GM19035 (cell line): ENCODE results near the gene SMPD4.
"Not testable (repeated sequence)": the region's sequence is repeated elsewhere in the genome, so short reads cannot be mapped to it uniquely, and the experiment has no call there.

Source experiments
- ATAC-seq: cut with Tn5 transposase; IDR thresholded peaks from one replicate; pipeline ENCODE4 v1.9.1; 2021; ENCODE audit not compliant: unreplicated experiment

Gene SMPD4

GRCh38 chr2:130187268-130187667 lies 5.9 kb upstream of the SMPD4 start:
- ATAC-seq: no peak

DNA sequence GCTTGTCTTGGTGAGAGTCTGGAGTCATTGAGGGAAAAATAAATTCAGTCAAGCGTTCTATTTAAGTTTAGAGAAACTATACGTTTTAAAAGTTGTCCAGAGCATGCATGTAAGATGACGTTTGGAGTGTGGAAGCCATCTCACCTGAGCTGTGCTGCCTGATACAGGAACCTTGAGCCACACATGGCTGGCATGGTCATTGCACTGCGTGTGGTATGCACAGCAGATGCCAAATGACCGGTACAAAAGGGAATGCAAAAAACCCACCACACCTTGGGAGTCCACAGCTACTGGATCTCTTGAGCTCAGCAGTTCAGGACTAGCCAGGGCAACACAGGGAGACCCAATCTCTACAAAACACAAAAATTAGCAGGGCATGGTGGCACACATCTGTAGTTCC lies 5.0 kb upstream of the SMPD4 start:
- no peak for ATAC-seq

- ATAC-seq: no peak
Measured at GRCh38 chr2:130185896-130186295, 4.5 kb upstream of the SMPD4 start.

- ATAC-seq: no peak
Measured at GRCh38 chr2:130185436-130185835, 4.0 kb upstream of the SMPD4 start.

- ATAC-seq: no peak
Measured at GRCh38 chr2:130183512-130184373, 2.3 kb upstream of the SMPD4 start.

- ATAC-seq: peak; percentile 22
Measured at GRCh38 chr2:130182826-130183511, 1.6 kb upstream of the SMPD4 start.

DNA sequence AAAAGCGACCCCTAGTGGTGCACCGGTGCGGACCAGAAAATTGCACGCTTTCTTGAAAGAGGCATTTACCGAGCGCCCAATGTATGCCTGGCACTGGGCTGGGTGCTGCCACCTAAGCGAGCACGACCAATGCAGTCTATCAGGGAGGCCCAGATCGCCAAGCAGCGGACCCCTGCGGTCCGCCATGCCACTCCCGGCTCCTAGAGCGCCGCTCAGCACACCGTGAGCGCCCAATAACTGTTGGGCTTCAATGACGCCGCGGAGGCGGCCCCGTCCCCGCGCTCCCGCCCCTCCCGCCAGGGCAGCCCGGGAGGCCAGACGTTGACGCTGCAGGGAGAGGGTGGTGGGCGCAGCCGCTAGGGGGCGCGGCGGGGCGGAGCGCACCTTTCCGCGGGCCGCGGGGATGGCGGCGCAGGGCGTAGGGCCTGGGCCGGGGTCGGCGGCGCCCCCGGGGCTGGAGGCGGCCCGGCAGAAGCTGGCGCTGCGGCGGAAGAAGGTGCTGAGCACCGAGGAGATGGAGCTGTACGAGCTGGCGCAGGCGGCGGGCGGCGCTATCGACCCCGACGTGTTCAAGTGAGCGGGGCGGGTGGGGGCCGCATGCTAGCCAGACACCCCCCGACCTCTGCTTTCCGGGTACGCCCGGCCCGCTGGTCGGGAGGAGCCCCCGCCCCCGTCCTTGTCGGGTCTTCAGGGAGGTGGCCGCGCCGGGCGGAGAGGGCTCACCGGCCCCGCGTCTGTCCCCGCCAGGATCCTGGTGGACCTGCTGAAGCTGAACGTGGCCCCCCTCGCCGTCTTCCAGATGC lies 679 bp upstream of the SMPD4 start, which contains the start of gene MZT2B:
Gene MZT2B, plus strand, starts transcription at position 383 of the 803 bp plus-strand sequence. Its CDS starts 21 bp downstream, at position 404.
- ATAC-seq: peak; percentile 83

- ATAC-seq: not testable (repeated sequence)
Measured at GRCh38 chr2:130180404-130181324, 738 bp downstream of the SMPD4 start.

GRCh38 chr2:130174866-130175265 lies 6.5 kb downstream of the SMPD4 start:
- ATAC-seq: peak; percentile 66

DNA sequence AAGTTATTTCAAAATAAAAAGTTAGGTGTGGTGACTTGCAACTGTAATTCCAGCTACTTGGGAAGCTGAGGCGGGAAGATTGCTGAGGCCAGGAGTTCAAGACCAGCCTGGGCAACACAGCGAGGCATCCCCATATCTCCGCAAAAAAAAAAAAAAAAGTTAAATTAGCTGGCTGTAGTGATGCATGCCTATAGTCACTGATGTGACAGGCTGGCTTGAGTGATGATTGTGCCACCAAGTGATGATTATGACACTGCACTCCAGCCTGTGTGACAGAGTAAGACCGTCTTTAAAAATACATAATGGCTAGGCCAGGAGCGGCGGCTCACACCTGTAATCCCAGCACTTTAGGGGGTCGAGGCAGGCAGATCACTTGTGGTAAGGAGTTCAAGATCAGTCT lies 11.5 kb downstream of the SMPD4 start:
- no peak for ATAC-seq

GRCh38 chr2:130169163-130169562 lies 12.2 kb downstream of the SMPD4 start:
- ATAC-seq: not testable (repeated sequence)

DNA sequence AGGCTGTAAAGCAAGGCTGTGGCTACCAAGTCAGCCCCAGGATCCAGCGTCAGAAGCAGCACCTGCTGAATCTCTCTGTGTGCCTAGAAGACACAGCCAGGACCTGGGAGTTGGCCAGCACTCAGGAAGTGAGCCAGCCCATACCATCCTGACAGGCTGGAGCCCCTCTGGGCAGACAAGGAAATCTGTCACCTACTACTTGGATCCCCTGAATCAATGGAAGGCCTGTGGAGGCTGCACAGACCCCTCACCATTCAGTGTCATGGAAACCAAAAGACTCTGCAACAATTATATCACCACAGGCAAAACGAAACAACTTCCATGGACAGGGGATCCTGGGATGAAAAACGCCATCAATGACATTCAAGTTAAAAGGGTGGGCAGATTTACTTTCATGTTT lies 14.8 kb downstream of the SMPD4 start:
- ATAC-seq: not testable (repeated sequence)

GRCh38 chr2:130165293-130166016 lies 15.9 kb downstream of the SMPD4 start:
- ATAC-seq: no peak

- ATAC-seq: no peak
Measured at GRCh38 chr2:130162968-130163367, 18.4 kb downstream of the SMPD4 start.

DNA sequence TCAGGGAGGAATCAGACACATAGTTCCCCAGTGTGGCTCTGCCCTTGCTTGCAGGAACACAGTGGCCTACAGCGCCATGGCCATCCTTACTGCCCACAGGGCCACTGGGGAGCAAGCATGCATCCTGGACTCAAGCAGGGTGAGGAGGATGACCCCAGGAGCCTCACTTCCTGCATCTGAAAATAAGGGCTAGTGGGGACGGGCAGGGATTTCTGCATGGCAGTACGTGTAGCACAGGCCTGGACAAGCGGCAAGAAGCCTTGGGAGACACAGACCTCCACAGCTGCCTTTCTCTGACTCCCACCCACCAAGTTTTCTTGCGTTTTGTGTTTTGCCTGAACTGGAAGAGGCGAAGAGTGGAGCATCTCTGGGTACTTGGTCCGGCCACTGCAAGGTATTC lies 18.9 kb downstream of the SMPD4 start:
- not testable (repeated sequence) for ATAC-seq

GRCh38 chr2:130160838-130161705 lies 20.3 kb downstream of the SMPD4 start:
- not testable (repeated sequence) for ATAC-seq

DNA sequence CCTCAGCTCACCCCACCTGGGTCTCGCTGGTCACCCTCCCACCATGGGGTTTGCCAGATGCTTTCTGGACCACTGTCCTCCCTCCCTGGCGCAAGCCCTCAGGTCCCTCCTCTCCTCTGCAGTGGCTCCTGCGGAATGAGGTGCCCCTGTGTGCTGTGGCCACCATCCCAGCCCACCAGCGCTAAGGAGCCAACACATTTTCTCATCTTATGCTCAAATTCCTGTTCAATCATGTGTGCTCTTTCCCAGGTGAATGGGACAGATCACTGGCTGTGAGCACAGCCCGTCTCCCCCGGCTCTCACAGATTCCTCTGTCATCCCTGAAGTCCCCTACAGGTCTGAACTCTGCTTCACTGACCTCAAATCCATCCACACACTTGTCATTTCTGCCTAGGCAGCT lies 21.3 kb downstream of the SMPD4 start:
- ATAC-seq: no peak

DNA sequence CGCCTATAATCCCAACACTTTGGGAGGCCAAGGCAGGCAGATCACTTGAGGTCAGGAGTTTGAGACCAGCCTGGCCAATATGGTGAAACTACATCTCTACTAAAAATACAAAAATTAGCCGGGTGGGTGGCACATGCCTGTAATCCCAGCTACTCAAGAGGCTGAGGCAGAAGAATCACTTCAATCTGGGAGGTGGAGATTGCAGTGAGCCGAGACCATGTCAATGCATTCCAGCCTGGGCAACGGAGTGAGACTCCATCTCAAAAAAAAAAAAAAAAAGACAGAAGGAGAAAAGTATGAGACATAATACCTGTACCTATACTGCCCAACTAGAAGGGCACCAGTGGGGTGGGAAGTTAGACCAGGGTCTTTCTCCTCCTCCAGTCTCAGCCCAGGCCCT lies 22.0 kb downstream of the SMPD4 start:
- not testable (repeated sequence) for ATAC-seq

DNA sequence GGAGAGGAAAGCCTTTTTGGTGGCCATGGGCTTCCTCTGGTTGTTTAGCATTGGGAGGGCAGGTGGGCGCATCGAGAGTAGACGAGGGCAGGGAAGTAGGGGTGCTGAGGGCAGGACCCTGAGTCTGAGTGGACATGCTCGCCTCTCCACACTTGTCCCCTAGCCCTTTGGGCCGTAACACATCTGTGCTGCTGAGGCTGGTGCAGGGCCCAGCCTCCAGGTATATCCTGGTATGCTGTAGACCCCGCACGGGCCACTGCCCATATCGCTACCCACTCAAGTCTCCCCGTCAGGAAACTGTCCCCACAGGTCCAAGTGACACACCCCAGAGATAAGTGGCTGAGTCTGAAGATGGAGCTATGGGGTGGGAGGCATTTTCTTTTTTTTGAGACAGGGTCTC lies 22.8 kb downstream of the SMPD4 start:
- no peak for ATAC-seq
